Heart right ventricle (tissue), 16 donors: Measurements from ENCODE around the gene HIVEP3. TPM values are rescaled to one million over a fixed set of nuclear protein-coding genes. Genes with fewer than 3 reads are reported as not detected.

Source experiments
- ATAC-seq, 8 donors: fragments of 200-7000 bp; cut with Tn5 transposase; one replicate each; pipeline ENCODE4 v1.9.1; 2020; ENCODE audit warnings: mild to moderate bottlenecking in 8 of 8, moderate library complexity in 8 of 8, moderate number of reproducible peaks in 1 of 8
- DNase-seq, 2 donors: peaks; one replicate each; pipeline ENCODE4 v3.0.0-alpha.2; 2020
- H3K27ac ChIP-seq, 10 donors: fragments of 200-600 bp; sonication (generic) in 2 of 10; one replicate each; pipeline versions ENCODE4 v1.5.0 to v1.8.0; 2020 to 2022; ENCODE audit warnings: mild to moderate bottlenecking in 3 of 10
- H3K27me3 ChIP-seq, 7 donors: fragments of 200-600 bp; one replicate each; pipeline ENCODE4 v1.8.0; 2021 to 2022; ENCODE audit warnings: mild to moderate bottlenecking in 2 of 7
- H3K36me3 ChIP-seq, 9 donors: fragments of 200-600 bp; sonication (generic) in 1 of 9; one replicate each; pipeline versions ENCODE4 v1.5.0 to v1.8.0; 2020 to 2022; ENCODE audit warnings: mild to moderate bottlenecking in 2 of 9
- H3K4me1 ChIP-seq, 9 donors: fragments of 200-600 bp; sonication (generic) in 1 of 9; one replicate each; pipeline versions ENCODE4 v1.5.0 to v1.8.0; 2020 to 2022; ENCODE audit warnings: mild to moderate bottlenecking in 4 of 9
- H3K4me3 ChIP-seq, 10 donors: fragments of 200-600 bp; sonication (generic) in 2 of 10; one replicate each; pipeline versions ENCODE4 v1.5.0 to v1.8.0; 2020 to 2022; ENCODE audit warnings: mild to moderate bottlenecking in 7 of 10, moderate library complexity in 2 of 10
- H3K9me3 ChIP-seq, 11 donors: fragments of 200-600 bp in 10 of 11; sonication (generic) in 2 of 11; one replicate each; pipeline versions ENCODE4 v1.5.0 to v1.8.0; 2013 to 2022; ENCODE audit warnings: mild to moderate bottlenecking in 2 of 11, control low read depth in 1 of 11, moderate library complexity in 1 of 11
- WGBS, 2 donors: extraction: QIAGEN DNeasy Blood & Tissue Kit; methylation state at CpG; one replicate each; pipeline ENCODE4 v1.1.7; 2013; ENCODE audit warnings: inconsistent platforms in 1 of 2; 5-methylcytosine and 5-hydroxymethylcytosine counted together
- intact Hi-C, 10 donors: fragments of 100-400 bp; cut with DNase I; formaldehyde crosslinking; loops; one replicate each; pipeline versions ENCODE4 v1.11.1 to v1.14.2; 2022
- polyA plus RNA-seq, 2 donors: library from polyadenylated mRNA; stranded (reverse); fragments of 200-250 nt; gene quantifications; one replicate each; pipeline ENCODE4 v1.2.3, GENCODE V29; 2013
- total RNA-seq, 10 donors: library from RNA; stranded (reverse); fragmentation: NEBNext Ultra II Directional in 3 of 10; extraction: Animal tissue kit (Norgen Biotek cat#: 25700) in 3 of 10; gene quantifications; one replicate each; pipeline versions ENCODE4 v1.2.1 to v1.2.4, GENCODE V29; 2021 to 2023
- TF ChIP-seq, protein P1 (sequence below), 9 donors: fragments of 200-600 bp; sonication (generic) in 2 of 9; IDR thresholded peaks; one replicate each; pipeline versions ENCODE4 v1.5.0 to v1.8.0; 2021 to 2022; ENCODE audit warnings: antibody characterized with exemption in 9 of 9, mild to moderate bottlenecking in 5 of 9, moderate library complexity in 1 of 9
- donor health status: Arrhythmogenic right ventricular cardiomyopathy.
- donor health status: ischemic (EF 13 %, LVEDD 7.1; RV severe dilation, severe dysfunction).
- donor health status: healthy with polysubstance abuse.
- donor health status: DM: no; HTN: yes; CAD: no.
- donor health status: DM: no; HTN: no; CAD: no.
- donor health status: ischemic (EF 25% LVEDD 6.9; RV normal size, moderate dysfunction).
- donor health status: ischemic (EF 25% LVEDD 5.7; RV mildly dilated, moderate dysfunction).
- donor health status: healthy.
- donor health status: DM: yes; HTN: yes; CAD: no.
- donor health status: Ischemic cardiomyopathy.
- donor health status: ischemic (EF 35%, LVEDD 5.7; RV mildly dilated, moderate dysfunction).
- donor health status: nonischemic (EF 11% LVEDD 7.7; RV severe dilation, severe dysfunction).
- donor health status: DM: yes; HTN: yes; CAD: no.
- donor health status: PGD.
- donor health status: ischemic (EF 29% LVEDD 5.4; RV normal size, mild dysfunction).
- donor health status: nonischemic (EF 23%, LVEDD 6.1; RV moderate dilation, normal function).

HIVEP3 gene
- total and polyA plus RNA-seq, 12 donors, result 2.6 to 7.5 (median 5.2) TPM

GRCh38 chr1:41677620-41678019, 241.1 kb downstream of the HIVEP3 start:
- WGBS, 2 donors, result 75 to 86% methylated on average over 7 of the region's 7 CpGs
- TF ChIP-seq, protein P1, sequence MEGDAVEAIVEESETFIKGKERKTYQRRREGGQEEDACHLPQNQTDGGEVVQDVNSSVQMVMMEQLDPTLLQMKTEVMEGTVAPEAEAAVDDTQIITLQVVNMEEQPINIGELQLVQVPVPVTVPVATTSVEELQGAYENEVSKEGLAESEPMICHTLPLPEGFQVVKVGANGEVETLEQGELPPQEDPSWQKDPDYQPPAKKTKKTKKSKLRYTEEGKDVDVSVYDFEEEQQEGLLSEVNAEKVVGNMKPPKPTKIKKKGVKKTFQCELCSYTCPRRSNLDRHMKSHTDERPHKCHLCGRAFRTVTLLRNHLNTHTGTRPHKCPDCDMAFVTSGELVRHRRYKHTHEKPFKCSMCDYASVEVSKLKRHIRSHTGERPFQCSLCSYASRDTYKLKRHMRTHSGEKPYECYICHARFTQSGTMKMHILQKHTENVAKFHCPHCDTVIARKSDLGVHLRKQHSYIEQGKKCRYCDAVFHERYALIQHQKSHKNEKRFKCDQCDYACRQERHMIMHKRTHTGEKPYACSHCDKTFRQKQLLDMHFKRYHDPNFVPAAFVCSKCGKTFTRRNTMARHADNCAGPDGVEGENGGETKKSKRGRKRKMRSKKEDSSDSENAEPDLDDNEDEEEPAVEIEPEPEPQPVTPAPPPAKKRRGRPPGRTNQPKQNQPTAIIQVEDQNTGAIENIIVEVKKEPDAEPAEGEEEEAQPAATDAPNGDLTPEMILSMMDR (IDR thresholded peaks at IDR 0.05), result no peak
- Histone ChIP-seq H3K27ac (peak overlapping the region in 3 of 10 donors; percentile 3 to 50 (median 39)), H3K4me1 (peaks cover 11 to 54% (median 38%) of the 10 kb centered on the region in 9 donors), H3K36me3 (no peaks in the 10 kb centered on the region), H3K27me3 (no peaks in the 10 kb centered on the region), H3K4me3 (no peak overlapping the region), H3K9me3 (no peaks in the 10 kb centered on the region)
- ATAC-seq (no peak), DNase-seq (no peak)
- intact Hi-C loops, result loop anchor here in 1 of 10 donors (1.0 kb wide), 1 partner anchor 15 kb away; no protein-coding TSS in a partner anchor

DNA sequence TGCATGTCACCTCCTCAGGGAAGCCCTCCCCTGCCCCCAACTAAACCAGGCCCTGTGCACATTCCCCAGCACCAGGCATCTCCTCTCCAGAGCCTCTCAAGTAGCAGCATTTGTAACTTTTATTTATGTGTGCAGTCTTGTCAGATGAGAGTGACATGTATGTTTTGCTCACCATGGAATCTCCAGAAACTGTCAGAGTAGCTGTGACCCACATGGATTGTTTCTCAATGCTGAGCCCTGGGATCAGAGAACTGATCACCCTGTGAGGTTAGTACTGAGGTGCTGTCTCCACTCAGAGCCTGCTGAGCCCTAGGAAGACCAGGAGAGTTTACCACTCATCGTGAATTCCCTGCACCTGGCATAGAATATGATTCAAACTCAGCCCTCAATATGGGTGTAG, 243.3 kb downstream of the HIVEP3 start:
- intact Hi-C loops, result no loop called here

DNA sequence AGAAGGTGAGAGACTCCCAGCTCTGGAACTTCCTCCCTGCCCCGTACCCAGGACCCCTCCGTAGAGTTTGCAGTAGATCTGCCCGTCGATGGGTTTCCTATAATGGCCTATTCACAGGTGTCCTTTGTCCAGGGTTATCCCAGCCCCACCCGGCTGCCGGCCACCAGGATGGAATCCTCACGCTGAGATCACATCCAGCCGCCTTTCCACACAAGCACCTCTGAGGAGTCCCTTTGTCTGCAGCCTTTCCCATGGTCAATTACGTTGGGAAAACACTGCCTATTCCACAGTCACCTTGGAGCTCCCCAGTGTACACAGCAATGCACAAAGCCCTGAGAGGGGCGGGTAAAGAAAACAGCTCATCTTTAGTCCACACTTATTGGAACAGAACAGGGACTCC, 244.2 kb downstream of the HIVEP3 start:
- H3K27me3 ChIP-seq, result no peaks in the 10 kb centered on the region
- no peak for DNase-seq
- peaks cover 3 to 52% (median 29%) of the 10 kb centered on the region in 9 donors for H3K4me1 ChIP-seq
- H3K9me3 ChIP-seq, result no peaks in the 10 kb centered on the region
- TF ChIP-seq, protein P1 (IDR thresholded peaks at IDR 0.05), result no peak
- ATAC-seq, result no peak
- no peaks in the 10 kb centered on the region for H3K36me3 ChIP-seq
- no peak overlapping the region for H3K4me3 ChIP-seq
- H3K27ac ChIP-seq, result peak overlapping the region in 1 of 10 donors; percentile 66
- intact Hi-C loops, result no loop called here
- WGBS, 2 donors, result 88 to 92% methylated on average over 10 of the region's 10 CpGs

More for the DNA sequence above, 243.3 kb downstream of the HIVEP3 start:
- WGBS, 2 donors, result 100% methylated on average over 1 of the region's 1 CpG
- no peaks in the 10 kb centered on the region for H3K27me3 ChIP-seq
- no peak overlapping the region for H3K4me3 ChIP-seq
- no peak overlapping the region for H3K27ac ChIP-seq
- no peak for DNase-seq
- no peaks in the 10 kb centered on the region for H3K9me3 ChIP-seq
- TF ChIP-seq, protein P1 (IDR thresholded peaks at IDR 0.05), result no peak
- peaks cover 3 to 54% (median 29%) of the 10 kb centered on the region in 9 donors for H3K4me1 ChIP-seq
- no peaks in the 10 kb centered on the region for H3K36me3 ChIP-seq
- no peak for ATAC-seq

DNA sequence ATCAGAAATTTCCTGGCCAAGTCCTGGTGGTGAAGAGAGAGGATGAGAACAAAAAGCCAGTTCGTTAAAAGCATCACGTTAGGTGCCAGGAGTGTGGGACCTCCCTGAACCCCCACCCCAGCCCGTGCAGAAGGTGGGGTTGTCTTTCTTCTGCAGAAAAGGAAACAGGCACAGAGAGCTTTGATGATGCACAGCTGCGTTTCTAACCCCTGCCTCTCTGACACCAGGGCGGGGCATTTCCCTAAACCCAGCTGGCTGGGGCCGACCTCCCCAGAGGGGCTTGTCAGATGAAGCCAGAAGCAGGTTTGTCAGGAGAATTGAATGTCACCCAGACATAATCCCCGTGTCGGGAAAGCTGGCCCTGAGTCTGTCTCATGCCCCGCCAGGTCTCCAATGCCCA, 244.9 kb downstream of the HIVEP3 start:
- intact Hi-C loops, result no loop called here
- WGBS, 2 donors, result 61 to 65% methylated on average over 9 of the region's 9 CpGs
- Histone ChIP-seq H3K27ac (peak overlapping the region in 1 of 10 donors; percentile 66), H3K4me3 (no peak overlapping the region), H3K36me3 (no peaks in the 10 kb centered on the region), H3K9me3 (no peaks in the 10 kb centered on the region), H3K4me1 (peaks cover 3 to 45% (median 29%) of the 10 kb centered on the region in 9 donors), H3K27me3 (no peaks in the 10 kb centered on the region)
- TF ChIP-seq, protein P1 (IDR thresholded peaks at IDR 0.05), result no peak
- ATAC-seq (no peak), DNase-seq (no peak)
